Measurements from ENCODE around the gene COCH.
"Not testable (repeated sequence)": the region's sequence is repeated elsewhere in the genome, so short reads cannot be mapped to it uniquely, and the experiment has no call there.

The COCH gene

GRCh38 chr14:30876692-30877091, 2.3 kb downstream of the COCH start:
- no peak for DNase-seq

GRCh38 chr14:30882431-30882830, 8.1 kb downstream of the COCH start:
- no peak for DNase-seq

GRCh38 chr14:30883508-30884294, 9.3 kb downstream of the COCH start:
- no peak for DNase-seq

GRCh38 chr14:30884901-30885300, 10.5 kb downstream of the COCH start:
- no peak for DNase-seq

GRCh38 chr14:30885840-30886740, 11.7 kb downstream of the COCH start:
- DNase-seq = no peak

GRCh38 chr14:30888480-30889243, 14.3 kb downstream of the COCH start:
- DNase-seq = no peak

- no peak for DNase-seq
Observed at GRCh38 chr14:30889244-30889594, 14.9 kb downstream of the COCH start.

- no peak for DNase-seq
Observed at GRCh38 chr14:30893819-30894218, 19.5 kb downstream of the COCH start.

GRCh38 chr14:30894923-30895515, 20.7 kb downstream of the COCH start:
- DNase-seq = no peak

- no peak for DNase-seq
Observed at GRCh38 chr14:30896435-30896834, 22.1 kb downstream of the COCH start.

- DNase-seq = not testable (repeated sequence)
Observed at GRCh38 chr14:30897121-30897520, 22.8 kb downstream of the COCH start.

- no peak for DNase-seq
Observed at GRCh38 chr14:30903285-30904124, 29.1 kb downstream of the COCH start.

GRCh38 chr14:30906752-30907658, 32.6 kb downstream of the COCH start:
- DNase-seq = peak; percentile 66

- DNase-seq = no peak
Observed at GRCh38 chr14:30907659-30908057, 33.3 kb downstream of the COCH start.

- DNase-seq = no peak
Observed at GRCh38 chr14:30908826-30909225, 34.5 kb downstream of the COCH start.

- no peak for DNase-seq
Observed at GRCh38 chr14:30914812-30915211, 40.5 kb downstream of the COCH start.

GRCh38 chr14:30915596-30915995, 41.2 kb downstream of the COCH start:
- DNase-seq = no peak

- no peak for DNase-seq
Observed at GRCh38 chr14:30921305-30921704, 46.9 kb downstream of the COCH start.

- DNase-seq = no peak
Observed at GRCh38 chr14:30921788-30922187, 47.4 kb downstream of the COCH start.

- DNase-seq = no peak
Observed at GRCh38 chr14:30925254-30925653, 50.9 kb downstream of the COCH start.

GRCh38 chr14:30928462-30928861, 54.1 kb downstream of the COCH start:
- no peak for DNase-seq
